HepG2 (cell line): ENCODE measurements around the gene EIF3L. TPM values are rescaled to one million over a fixed set of nuclear protein-coding genes. Genes with fewer than 3 reads are reported as not detected.

Experiments
- ATAC-seq: fragments of 200-7000 bp; cut with Tn5 transposase; 3 replicates; pipeline ENCODE4 v1.9.1; 2020; ENCODE audit warnings: mild to moderate bottlenecking, moderate library complexity
- BruUV-seq: library from RNA; stranded (reverse); fragments of 400-500 nt; replicated peaks from 2 replicates; lab custom pipeline; 2021; lab: Mats Ljungman, UMichigan
- CTCF ChIA-PET: fragments of 300-600 bp; formaldehyde crosslinking; extraction: SDS; loops from one replicate; lab custom pipeline; 2021; ENCODE audit warnings: low total read pairs, inconsistent platforms, low intra/inter-chr PET ratio; lab: Yijun Ruan, JAX
- POLR2A ChIA-PET: fragments of 350-600 bp; sonication (Branson Sonifier 250); formaldehyde crosslinking; loops from one replicate; lab custom pipeline; 2020; ENCODE audit warnings: antibody characterized with exemption, inconsistent platforms; lab: Yijun Ruan, JAX
- DNase-seq: peaks from one replicate; pipeline ENCODE4 v3.0.0-alpha.2; 2015; ENCODE audit warnings: low spot score
- FAIRE-seq: peaks from 3 replicates; lab custom pipeline; 2011; peaks lifted over from hg19 to GRCh38; lab: Jason Lieb, UNC
- H2AFZ ChIP-seq: one replicate; pipeline ENCODE4 v1.6.1; 2011; ENCODE audit warnings: low read length, inconsistent platforms
- H3K27ac ChIP-seq: fragments of 300-600 bp; 3 replicates; pipeline ENCODE4 v1.8.0; 2011; ENCODE audit warnings: mixed run types, mild to moderate bottlenecking, mixed read lengths, low read length, inconsistent platforms; ENCODE audit not compliant: insufficient read depth; ENCODE audit errors: extremely low read length
- H3K27me3 ChIP-seq, 2 experiments: fragments of 200-600 bp in 1 of 2; 2 replicates in 1 of 2; 3 replicates in 1 of 2; pipeline versions ENCODE4 v1.6.0 to v1.8.0; 2011; ENCODE audit warnings: low read length in 2 of 2, mild to moderate bottlenecking in 2 of 2, moderate library complexity in 2 of 2, inconsistent platforms in 1 of 2; ENCODE audit not compliant: insufficient read depth in 2 of 2, control insufficient read depth in 1 of 2
- H3K36me3 ChIP-seq, 2 experiments: fragments of 200-600 bp in 1 of 2; replicated peaks in 1 of 2; 2 replicates in 1 of 2; 3 replicates in 1 of 2; pipeline versions ENCODE4 v1.5.1 to v1.8.0; 2011; ENCODE audit warnings: low read length in 2 of 2, inconsistent platforms in 1 of 2; ENCODE audit not compliant: insufficient read depth in 2 of 2, control insufficient read depth in 1 of 2
- H3K4me1 ChIP-seq: 2 replicates; pipeline ENCODE4 v1.5.1; 2012; ENCODE audit warnings: low read length, inconsistent platforms; ENCODE audit not compliant: insufficient read depth
- H3K4me2 ChIP-seq: 2 replicates; pipeline ENCODE4 v1.6.0; 2011; ENCODE audit warnings: low read depth, low read length, inconsistent platforms
- H3K4me3 ChIP-seq, 3 experiments: fragments of 200-600 bp in 1 of 3; sonication (generic), shearing (Covaris generic) in 1 of 3; replicated peaks in 1 of 3; 2 replicates each; pipeline ENCODE4 v1.5.1; 2011 to 2016; ENCODE audit warnings: low read length in 3 of 3, inconsistent platforms in 2 of 3, low read depth in 2 of 3, mild to moderate bottlenecking in 2 of 3, control low read depth in 1 of 3, mixed read lengths in 1 of 3; ENCODE audit not compliant: insufficient read depth in 1 of 3
- H3K79me2 ChIP-seq: one replicate; pipeline ENCODE4 v1.6.1; 2011; ENCODE audit warnings: low read length, inconsistent platforms; ENCODE audit not compliant: insufficient read depth
- H3K9ac ChIP-seq: 2 replicates; pipeline ENCODE4 v1.6.0; 2011; ENCODE audit warnings: mild to moderate bottlenecking, low read depth, low read length, inconsistent platforms; ENCODE audit not compliant: insufficient read depth
- H3K9me3 ChIP-seq: 2 replicates; pipeline ENCODE4 v1.5.1; 2012; ENCODE audit warnings: mild to moderate bottlenecking, low read length
- H4K20me1 ChIP-seq: 2 replicates; pipeline ENCODE4 v1.6.0; 2011; ENCODE audit warnings: inconsistent platforms, mild to moderate bottlenecking, low read length, moderate library complexity; ENCODE audit not compliant: insufficient read depth
- ARID4A ChIP-seq: sonication (generic); formaldehyde crosslinking; IDR thresholded peaks from 2 replicates; pipeline ENCODE4 v1.5.0; 2020; ENCODE audit warnings: mild to moderate bottlenecking, missing genetic modification reagents, borderline replicate concordance
- ZHX2 ChIP-seq, 2 experiments: sonication (generic) in 1 of 2; formaldehyde crosslinking in 1 of 2; IDR thresholded peaks; 2 replicates each; pipeline versions ENCODE4 v1.6.1 to v1.9.0; 2014 to 2022; ENCODE audit warnings: antibody characterized with exemption in 1 of 2, borderline replicate concordance in 1 of 2, inconsistent platforms in 1 of 2, low read depth in 1 of 2, missing genetic modification reagents in 1 of 2
- ZNF232 ChIP-seq: sonication (generic); formaldehyde crosslinking; IDR thresholded peaks from 2 replicates; pipeline ENCODE4 v1.4.0; 2020; ENCODE audit warnings: missing genetic modification reagents, borderline replicate concordance
- ZNF333 ChIP-seq: sonication (generic); formaldehyde crosslinking; IDR thresholded peaks from 2 replicates; pipeline ENCODE4 v1.4.0; 2020; ENCODE audit warnings: mild to moderate bottlenecking, missing genetic modification reagents, borderline replicate concordance
- ZNF687 ChIP-seq: sonication (generic); formaldehyde crosslinking; IDR thresholded peaks from 2 replicates; pipeline ENCODE4 v1.5.1; 2020; ENCODE audit warnings: mild to moderate bottlenecking, missing genetic modification reagents, moderate library complexity
- WGBS: methylation state at CpG from one replicate; pipeline ENCODE4 v1.1.6; 2017; ENCODE audit warnings: low lambda C conversion rate; 5-methylcytosine and 5-hydroxymethylcytosine counted together
- in situ Hi-C: cut with HindIII; loops from 2 replicates; pipeline ENCODE4 v1.10.0; 2017; ENCODE audit warnings: low pct_unique_long_range_greater_than_20kb; ENCODE audit not compliant: extremely low pct_ligation_motif_present
- intact Hi-C: fragments of 100-400 bp; cut with micrococcal nuclease; formaldehyde crosslinking; loops from one replicate; pipeline ENCODE4 v1.10.0; 2022; ENCODE audit not compliant: unreplicated experiment
- polyA plus RNA-seq, 8 experiments: library from polyadenylated mRNA; depleted of rRNA in 3 of 8; stranded (reverse) in 7 of 8; unstranded in 1 of 8; fragments of >200 nt; fragmentation: Illumina TruSeq in 4 of 8; extraction: Trizol in 4 of 8; gene quantifications; 2 replicates each; pipeline versions ENCODE4 v1.2.1 to v1.2.3, GENCODE V29; 2011 to 2016; ENCODE audit warnings: low read depth in 4 of 8, missing spikeins in 1 of 8, mixed read lengths in 1 of 8; ENCODE audit not compliant: insufficient read depth in 1 of 8
- total RNA-seq, 5 experiments: library from RNA; depleted of rRNA; stranded (reverse); fragments of >200 nt; fragmentation: Illumina TruSeq; extraction: Trizol; gene quantifications; 2 replicates each; pipeline ENCODE4 v1.2.3, GENCODE V29; 2016; ENCODE audit warnings: low read depth in 1 of 5

Gene EIF3L
- total and polyA plus RNA-seq, 2 of the 13 experiments (the other 11 are each of a cell fraction or from before 2014, with no cell fraction given), result 514 to 793 TPM

GRCh38 chr22:37907036-37907954 is 58.1 kb downstream of the EIF3L start:
- Histone ChIP-seq H3K27me3 (no peaks in the 10 kb centered on the region), H3K4me1 (peaks cover 28% of the 10 kb centered on the region), H3K79me2 (peaks cover 8% of the 10 kb centered on the region), H3K4me3 (peak overlapping the region; percentile 75 to 87 (median 77)), H3K9ac (peak overlapping the region; percentile 78), H3K4me2 (peak overlapping the region; percentile 95), H3K9me3 (no peaks in the 10 kb centered on the region), H4K20me1 (no peaks in the 10 kb centered on the region), H3K36me3 (peaks cover 2 to 4% of the 10 kb centered on the region in 2 experiments; a peak in 1 of 5 replicates), H3K27ac (peak overlapping the region; percentile 26), H2AFZ (no peak overlapping the region)
- WGBS, result 45% methylated on average over 16 of the region's 19 CpGs
- peak; percentile 11 for ATAC-seq
- CTCF ChIA-PET, result interaction anchor here (1.6 kb wide), 1 partner anchor 19 kb away, joined by 3 read pairs; no protein-coding TSS in a partner anchor
- DNase-seq, result no peak
- intact Hi-C loops, result no loop called here
- in situ Hi-C loops, result no loop called here
- BruUV-seq, result TSS peak; percentile 56
- FAIRE-seq, result no peak
- POLR2A ChIA-PET, result interaction anchor here (1.6 to 6.0 kb wide), 3 partner anchors 13 to 44 kb away, joined by 4 to 69 read pairs (median 5); no protein-coding TSS in a partner anchor
- TF ChIP-seq ARID4A, result no peak; the same call in 1 of the 2 replicates
- no peak for TF ChIP-seq ZNF333 (CRISPR knock-in tag)
- no peak for TF ChIP-seq ZNF232 (CRISPR knock-in tag)
- TF ChIP-seq ZHX2 (IDR thresholded peaks at IDR 0.05; ENCODE audit: low read depth), result no peak
- TF ChIP-seq ZHX2 (CRISPR knock-in tag; IDR thresholded peaks at IDR 0.05; ENCODE audit: borderline replicate concordance), result no peak
- TF ChIP-seq ZNF687 (CRISPR knock-in tag), result peak; percentile 52; the same call in 1 of the 2 replicates
